GM21528 (cell line): Measurements from ENCODE around the gene LYPD1.

Experiments used
- ATAC-seq: cut with Tn5 transposase; IDR thresholded peaks from one replicate; pipeline ENCODE4 v1.9.1; 2021; ENCODE audit warnings: mild to moderate bottlenecking, moderate library complexity; ENCODE audit not compliant: unreplicated experiment, low FRiP score

Gene LYPD1

DNA sequence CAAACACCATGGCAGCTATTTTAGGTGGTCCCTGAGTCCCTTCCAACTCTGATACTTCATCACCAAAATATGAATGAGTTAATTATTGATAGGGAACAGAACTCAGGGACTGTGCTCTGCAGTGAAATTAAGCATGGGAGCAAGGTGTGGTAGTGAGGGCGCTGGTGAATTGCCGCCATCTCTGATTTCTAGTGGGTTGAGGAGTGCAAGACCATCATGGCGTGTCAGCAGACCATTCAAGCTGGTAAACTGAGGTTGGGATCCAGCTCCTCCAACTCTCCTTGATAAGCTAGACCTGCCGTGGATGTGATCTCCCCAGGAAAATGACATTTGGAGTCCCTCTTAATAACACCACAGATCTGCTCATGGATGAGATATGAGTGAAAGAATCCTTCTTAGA lies 70.4 kb downstream of the LYPD1 start:
- ATAC-seq = no peak

DNA sequence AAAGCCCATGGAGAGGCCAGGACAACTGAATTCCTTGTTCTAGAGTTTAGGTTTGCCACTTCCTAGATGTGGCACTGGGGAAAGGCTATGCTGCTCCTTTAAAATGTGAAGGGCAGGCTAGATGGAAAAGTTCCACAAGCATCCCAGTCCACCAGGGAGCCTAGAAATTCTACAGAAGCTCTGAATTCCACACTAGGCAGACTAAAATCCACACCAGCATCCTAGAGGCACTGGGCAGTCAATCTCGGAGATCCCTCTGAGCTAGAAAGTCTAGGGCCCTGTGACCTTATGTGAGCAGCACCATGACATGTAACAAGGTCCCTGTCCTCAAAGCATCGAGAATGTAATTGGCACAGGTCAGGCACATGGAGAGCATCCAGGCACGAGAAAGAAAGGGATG lies 71.5 kb downstream of the LYPD1 start:
- no peak for ATAC-seq

DNA sequence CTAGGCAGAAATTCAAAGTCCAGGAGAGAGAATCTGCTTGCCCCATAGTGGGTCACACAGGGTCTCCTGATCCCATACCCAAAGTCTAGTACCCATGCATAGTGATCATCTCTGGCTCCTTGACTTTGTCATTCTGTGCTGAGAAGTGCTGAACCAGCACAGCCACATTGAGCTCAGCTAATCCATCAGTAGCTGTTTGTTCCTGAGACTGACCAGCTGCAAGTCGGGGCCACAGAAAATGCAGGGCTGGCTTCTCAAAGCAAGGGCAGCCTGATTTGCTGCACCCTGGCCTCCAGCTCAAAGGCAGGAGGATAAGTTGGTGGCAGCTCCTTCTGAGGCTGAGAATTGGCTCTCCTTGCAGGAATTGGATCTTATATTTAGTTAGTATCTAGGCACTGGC lies 72.2 kb downstream of the LYPD1 start:
- no peak for ATAC-seq

DNA sequence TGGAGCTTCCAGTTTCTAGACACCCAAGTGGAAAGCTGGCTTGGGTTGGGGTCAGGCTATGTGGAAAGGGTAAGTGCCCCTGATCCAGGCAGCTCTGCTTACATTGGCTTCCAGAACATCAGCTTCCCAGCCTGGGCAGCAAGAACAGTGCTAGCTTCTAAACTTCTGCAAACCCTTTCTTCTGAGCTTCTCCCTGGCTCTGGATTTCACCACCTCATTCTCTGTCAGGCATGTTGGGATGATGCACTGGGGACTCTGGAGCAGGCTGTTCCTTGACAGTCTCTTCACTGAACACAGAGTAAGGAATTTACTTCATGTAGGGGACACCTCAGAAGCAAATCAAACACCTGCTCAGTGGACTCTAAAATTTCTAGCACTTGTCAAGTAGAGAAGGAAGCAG lies 72.8 kb downstream of the LYPD1 start:
- ATAC-seq = no peak

DNA sequence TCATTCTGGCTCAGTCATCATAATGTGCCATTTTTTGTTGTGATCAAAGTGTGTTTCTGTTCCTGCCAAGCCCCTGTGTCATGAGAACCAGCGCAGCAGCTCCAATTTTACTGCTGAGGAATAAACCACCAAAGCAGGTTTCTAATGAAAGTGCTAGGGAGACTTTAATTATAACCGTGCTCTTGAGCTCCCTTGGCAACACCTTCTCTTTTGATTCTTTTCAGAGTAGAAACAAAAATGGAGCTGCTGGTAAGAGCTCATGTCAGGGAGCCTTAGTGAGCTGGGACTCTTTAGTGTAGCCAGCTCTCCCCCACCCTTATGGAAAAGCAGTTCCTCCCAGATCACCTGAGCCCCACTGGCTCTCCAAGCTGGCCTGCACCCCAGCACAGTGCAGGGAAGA lies 74.3 kb downstream of the LYPD1 start:
- ATAC-seq = no peak

DNA sequence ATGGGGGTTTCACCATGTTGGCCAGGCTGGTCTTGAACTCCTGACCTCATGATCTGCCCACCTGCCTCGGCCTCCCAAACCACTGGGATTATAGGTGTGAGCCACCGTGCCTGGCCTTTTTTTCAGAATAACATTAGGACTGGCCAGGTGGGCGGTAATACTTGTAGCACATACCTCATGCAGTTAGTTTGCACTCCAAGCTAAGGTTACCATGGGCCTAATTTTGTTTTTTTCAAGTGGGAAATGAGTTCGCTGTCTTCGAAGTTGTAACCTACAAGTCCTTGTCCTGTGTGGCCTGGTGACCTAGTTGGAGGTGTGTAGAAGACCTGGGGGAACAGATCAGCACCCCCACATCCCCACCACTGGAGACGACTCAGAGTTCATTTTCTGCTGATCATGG lies 74.8 kb downstream of the LYPD1 start:
- ATAC-seq = no peak
